SK-N-DZ (cell line): ENCODE data around the gene FN1.
A peak's percentile ranks its signal among the peaks of the same experiment; 100 is the strongest.

ENCODE experiments used
- DNase-seq: peaks from one replicate; pipeline ENCODE4 v3.0.0-alpha.2; 2015; ENCODE audit warnings: low spot score

The FN1 gene

DNA sequence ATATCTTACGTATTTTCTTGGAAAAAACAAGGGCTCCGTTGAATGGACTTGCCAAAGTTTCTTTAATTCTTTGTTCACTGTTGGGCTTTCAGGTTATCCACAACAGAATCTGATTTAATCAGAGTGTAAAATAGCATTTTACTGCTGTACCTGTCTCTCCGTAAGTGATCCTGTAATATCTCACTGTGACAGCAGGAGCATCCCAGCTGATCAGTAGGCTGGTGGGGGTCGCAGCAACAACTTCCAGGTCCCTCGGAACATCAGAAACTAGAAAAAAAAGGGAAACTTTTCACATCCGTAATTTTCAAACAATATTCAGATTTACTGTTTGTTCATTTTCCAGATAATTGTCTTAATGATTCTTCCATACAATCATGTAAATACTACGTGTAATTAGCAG is 51.2 kb downstream of the FN1 start:
- peak; percentile 12 for DNase-seq

DNA sequence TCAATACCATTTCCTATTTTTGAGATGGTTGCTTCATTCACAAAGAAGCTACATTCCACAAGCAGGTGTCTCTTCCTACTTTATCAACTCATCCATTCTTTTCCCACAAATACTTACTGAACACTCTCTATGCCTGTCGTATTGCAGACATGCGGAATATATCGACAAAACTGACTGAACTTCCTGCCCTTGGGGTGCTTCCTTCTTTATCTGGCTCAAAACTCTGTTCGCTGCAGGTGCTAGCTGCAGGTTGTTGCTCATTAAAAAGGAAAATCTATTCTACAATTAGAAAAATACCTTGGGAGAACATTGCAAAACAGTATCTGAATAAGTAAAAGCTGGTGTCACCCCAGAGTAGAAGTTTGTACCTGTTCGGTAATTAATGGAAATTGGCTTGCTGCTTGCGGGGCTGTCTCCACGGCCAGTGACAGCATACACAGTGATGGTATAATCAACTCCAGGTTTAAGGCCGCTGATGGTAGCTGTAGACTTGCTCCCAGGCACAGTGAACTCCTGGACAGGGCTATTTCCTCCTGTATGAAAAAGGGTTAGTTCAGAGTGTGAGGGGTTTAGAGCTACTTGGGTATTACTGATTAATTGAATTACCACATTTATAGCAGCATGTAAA is 52.1 kb downstream of the FN1 start:
- DNase-seq = no peak

DNA sequence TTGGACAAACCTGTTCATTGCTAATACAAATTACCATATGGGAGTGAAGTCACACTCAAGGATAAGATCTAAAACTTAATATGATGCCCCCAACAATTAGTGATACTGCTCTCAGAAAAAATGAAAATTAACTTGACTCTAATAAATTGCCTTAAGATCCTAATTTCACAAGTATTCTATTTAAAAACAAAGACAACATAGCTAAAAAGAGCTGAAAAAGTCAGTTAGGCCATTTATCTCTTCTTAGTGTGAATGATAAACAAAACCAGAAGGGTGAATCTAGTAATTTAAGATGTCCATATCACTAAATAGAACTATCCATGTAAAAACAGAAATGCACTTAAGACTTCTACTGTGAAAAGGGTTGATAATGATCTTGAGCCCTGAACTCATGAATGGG is 53.4 kb downstream of the FN1 start:
- DNase-seq = no peak

DNA sequence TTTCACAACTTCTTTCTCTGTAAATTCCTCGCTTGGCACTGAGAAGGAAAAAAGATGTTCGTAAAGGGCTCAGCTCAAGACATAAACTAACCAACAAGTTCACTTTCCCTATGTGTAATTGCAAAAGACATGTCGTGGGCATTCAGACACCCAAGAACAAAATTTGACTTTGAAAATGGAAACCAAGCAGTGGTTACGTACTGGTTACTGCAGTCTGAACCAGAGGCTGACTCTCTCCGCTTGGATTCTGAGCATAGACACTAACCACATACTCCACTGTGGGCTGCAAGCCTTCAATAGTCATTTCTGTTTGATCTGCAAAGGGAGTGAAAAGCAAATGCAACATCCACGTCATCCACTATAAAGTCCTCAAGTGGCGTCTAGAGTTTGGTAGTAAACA is 53.9 kb downstream of the FN1 start:
- no peak for DNase-seq

DNA sequence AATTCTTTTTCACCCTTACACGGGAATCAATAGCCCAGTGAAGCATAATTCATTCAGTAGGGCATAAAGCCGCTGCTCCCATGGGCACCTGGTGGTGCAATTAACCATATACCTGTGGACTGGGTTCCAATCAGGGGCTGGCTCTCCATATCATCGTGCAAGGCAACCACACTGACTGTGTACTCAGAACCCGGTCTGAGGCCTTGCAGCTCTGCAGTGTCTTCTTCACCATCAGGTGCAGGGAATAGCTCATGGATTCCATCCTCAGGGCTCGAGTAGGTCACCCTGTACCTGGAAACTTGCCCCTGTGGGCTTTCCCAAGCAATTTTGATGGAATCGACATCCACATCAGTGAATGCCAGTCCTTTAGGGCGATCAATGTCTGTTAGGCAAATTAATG is 55.2 kb downstream of the FN1 start:
- no peak for DNase-seq

DNA sequence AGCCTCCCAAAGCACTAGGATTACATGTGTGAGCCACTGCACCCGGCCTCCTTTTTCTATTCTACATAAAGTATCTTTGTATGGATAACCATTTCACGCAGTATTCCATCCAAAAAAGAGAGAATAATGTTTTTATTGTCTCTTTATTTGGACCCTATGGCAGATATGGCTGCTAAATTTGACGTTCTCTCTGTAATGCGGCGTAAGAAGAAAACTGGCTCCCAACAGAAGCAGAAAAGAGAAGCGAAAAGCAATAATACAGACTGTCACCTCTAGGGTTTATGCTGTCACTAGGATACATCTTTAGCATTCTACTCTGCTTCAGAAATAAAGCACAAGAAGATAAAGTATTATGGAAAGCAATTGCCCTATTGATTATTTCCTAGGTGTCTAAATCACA is 55.9 kb downstream of the FN1 start:
- DNase-seq = no peak

DNA sequence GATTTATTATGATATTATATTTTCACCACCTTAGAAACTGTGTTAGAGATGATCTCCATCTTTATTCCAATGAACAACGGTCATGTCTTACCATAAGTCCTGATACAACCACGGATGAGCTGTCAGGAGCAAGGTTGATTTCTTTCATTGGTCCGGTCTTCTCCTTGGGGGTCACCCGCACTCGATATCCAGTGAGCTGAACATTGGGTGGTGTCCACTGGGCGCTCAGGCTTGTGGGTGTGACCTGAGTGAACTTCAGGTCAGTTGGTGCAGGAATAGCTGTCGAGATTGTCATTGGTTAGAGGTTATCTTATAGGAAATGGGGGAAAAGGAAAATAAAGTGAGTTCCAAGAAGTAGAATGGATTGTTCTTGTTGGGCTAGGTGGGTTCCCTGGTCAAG is 56.8 kb downstream of the FN1 start:
- no peak for DNase-seq

DNA sequence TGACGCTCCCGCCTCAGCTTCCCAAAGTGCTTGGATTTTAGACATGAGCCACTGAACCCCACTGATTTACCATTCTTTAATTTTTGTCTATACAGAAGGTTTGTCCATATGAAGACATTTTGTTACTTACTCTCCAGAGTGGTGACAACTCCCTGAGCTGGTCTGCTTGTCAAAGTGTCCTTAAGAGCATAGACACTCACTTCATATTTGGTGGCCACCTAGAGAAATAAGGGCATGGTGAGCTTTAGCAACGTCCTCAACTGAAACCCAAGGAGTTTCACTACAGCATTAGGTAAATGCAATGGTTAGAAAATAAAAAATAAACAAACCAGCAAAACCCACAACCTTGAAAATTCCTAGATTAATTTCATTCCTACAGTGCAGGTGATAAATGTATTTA is 57.8 kb downstream of the FN1 start:
- no peak for DNase-seq

DNA sequence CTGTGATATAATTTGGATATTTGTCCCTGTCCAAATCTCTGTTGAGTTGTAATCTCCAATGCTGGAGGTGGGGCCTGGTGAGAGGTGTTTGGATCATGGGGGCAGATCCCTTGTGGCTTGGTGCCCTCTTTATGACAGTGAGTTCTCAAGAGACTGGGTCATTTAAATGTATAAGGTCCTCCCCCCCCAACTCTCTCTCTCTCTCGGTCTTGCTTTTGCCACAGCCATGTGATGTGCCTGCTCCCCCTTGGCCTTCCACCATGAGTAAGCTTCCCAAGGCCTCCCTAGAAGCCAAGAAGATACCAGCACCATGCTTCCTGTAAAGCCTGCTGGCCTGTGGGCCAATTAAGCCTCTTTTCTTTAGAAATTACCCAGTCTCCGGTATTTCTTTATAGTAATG is 58.6 kb downstream of the FN1 start:
- no peak for DNase-seq

DNA sequence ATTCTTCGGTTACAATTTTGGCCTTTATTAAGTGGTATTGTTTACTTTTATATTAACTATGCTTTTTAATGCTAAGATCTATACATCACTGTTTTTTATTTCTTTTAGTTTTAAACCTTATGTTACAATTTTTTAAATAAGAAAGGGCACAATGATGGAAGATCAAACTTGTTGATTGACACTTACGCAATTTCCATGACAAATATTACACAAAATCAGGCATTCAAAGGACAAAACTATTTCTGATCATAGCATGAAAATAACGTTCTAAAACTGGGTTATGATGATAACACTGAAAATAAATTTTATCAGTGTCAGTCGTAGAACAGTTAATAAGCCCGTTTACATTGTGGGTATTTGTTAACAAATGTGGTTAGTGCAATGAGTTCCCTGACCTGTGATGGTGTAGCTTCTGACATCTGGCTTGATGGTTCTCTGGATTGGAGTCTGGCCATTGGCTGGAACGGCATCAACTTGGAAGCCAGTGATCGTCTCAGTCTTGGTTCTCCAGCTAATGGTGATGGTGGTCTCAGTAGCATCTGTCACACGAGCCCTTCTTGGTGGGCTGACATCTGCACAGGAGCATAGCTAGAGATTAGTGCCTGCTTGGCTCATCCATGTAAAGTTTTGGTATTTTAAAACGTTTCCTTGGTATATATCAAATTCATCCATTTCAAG is 59.6 kb downstream of the FN1 start:
- no peak for DNase-seq

DNA sequence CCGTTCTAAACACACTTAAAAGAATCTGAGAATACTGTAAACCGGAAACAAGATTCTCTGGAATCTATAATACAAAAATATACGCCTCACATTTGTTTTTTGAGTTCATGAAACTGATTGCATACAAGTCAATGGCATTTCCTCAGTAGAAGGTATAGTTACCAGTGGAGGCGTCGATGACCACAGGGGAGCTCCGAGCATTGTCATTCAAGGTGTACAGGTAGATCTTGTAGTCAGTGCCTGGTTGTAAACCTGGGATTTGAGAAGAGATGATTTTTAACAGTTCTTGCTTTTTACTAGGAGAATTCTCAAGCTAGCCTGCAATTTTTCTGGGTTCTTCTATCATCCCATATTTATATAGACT is 60.4 kb downstream of the FN1 start:
- no peak for DNase-seq

DNA sequence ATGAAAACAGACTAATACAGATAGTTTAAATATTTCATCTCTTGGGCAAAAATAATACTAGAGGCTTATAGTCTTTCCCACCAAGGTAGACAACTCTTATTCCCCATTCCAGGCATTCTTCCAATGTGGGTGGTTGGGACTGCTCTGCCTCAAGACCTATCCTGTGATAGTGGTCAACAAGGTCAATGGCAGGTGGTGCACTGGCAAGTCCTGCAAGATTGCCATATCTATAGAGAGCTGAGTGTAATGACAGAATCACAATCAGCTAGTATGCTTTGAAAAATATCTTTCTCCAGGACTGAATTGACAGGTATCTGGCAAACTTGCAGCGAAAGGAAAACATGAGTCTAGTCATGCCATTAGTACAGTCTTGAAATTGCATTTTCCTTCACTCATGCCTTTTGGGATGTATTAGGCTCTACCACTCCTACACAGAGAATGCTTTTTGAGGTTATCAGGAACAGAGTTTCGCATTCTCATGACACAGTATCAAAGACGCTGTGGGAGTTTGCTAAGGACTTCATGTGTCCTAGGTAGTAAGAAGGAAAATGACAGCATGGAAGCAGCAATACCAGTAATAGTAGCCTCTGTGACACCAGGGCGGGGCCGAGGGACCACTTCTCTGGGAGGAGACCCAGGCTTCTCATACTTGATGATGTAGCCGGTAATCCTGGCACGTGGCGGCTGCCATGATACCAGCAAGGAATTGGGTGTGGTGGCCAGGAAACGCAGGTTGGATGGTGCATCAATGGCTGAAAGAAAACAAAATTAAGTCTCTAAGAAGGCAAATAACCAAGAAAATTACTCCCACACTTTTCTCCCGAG is 61.0 kb downstream of the FN1 start:
- no peak for DNase-seq

DNA sequence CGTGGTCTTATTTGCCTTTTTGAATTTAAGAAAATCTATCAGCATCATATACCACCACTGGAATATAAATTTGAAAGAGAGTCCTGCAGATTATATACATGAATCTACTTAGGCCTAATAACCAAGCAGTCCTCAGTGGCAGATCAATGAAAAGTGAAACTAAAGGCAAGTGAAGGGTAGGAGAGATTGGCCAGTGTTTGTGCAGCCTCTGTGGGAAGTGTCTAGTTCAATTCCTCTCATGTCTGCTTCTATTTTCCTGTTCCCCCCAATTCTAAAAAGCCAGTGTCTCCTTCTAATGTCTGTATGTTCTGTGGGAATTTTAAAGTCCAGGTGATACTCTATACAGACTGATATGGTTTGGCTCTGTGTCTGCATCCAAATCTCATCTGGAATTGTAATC is 61.9 kb downstream of the FN1 start:
- DNase-seq = no peak

DNA sequence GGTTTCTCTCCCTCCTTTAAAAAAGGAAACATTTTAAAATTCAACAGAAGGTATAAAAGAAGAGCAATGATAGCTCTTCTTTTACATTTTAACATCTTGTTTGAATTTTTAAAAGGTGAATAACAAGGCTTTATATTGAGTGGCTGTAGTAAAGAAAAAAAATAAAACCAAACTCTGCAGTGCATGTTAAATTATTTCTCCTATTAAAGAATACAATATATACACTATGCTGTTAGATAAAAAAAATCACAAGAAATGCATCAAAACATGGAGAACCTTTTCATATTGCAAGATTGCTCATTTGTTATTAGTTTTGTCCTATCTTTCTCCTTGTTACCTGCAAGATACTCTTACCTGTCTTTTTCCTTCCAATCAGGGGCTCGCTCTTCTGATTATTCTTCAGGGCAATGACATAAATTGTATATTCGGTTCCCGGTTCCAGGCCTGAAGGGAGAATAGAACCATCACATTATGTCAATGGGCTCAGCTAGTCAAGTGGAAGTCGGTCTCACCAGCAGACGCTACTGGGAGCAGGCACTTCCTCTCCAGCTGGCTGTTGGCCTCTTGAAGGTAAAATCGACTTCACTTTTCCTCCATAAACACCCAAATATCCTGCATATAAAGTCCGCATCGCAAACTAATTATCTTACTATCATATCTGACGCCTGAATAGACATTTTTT is 62.8 kb downstream of the FN1 start:
- DNase-seq = no peak

DNA sequence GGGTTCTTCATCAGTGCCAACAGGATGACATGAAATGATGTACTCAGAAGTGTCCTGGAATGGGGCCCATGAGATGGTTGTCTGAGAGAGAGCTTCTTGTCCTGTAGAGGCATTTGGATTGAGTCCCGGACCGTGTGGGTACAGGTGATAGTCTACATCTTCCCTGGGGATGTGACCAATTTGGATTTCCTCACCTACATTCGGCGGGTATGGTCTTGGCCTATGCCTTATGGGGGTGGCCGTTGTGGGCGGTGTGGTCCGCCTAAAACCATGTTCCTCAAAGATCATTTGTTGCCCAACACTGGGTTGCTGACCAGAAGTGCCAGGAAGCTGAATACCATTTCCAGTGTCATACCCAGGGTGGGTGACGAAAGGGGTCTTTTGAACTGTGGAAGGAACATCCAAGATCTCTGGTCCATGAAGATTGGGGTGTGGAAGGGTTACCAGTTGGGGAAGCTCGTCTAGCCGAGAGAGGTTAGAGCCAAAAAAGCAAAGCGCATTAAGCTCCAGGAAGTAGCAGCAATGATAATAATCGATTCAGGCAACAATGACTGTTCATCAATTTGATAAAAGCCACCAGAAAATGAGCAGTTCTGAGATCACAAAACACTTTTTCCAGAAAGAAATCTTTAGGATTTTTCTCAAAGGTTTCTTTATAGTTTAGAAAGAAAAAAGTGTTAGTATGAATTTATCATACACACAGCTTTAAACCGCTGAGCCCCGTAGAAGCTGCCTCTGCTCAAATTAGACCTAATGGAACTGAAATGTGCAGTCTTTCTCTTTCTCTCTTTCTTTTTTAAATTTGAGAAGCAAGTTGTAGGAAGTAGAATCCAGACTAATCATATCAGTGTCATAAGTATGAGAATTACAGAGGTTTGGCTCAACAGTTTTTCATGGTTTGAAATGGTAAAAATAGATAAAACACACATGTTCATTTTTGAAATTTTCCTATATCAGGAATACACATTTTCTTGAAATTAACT is 63.7 kb downstream of the FN1 start:
- no peak for DNase-seq

DNA sequence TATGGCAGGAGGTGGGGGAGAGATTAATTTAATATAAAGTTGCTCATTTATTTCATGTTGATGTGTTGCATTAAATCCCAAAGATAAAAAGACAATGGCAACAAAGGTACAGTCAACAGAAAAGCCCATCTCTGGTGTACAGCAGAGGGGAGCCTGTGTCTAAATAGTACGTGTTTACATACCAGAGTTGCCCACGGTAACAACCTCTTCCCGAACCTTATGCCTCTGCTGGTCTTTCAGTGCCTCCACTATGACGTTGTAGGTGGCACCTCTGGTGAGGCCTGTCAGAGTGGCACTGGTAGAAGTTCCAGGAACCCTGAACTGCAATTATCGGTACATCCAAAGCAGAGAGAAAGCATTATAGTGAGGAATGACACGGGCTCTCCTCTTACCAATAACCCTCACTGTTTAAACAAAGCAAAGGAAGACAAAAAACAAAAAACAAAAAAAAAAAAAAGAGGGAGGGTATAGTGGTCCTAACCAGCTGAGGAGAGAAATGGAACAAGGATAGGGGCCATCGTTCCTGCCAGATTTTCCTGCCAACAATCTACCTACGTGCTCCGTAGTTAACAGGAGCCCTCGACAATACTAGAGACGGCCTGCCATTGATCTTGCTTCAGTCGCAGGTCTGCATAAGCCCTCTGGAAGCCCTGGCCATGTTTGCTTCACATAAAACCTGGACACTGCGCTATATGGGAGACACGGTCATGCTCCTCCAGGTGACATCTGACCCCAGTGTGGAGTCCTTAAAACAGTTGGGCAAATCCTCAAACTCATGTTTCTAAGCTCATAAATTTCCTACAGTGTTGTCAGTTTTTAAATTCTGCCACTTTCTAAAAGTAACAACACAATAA is 65.5 kb downstream of the FN1 start:
- no peak for DNase-seq

DNA sequence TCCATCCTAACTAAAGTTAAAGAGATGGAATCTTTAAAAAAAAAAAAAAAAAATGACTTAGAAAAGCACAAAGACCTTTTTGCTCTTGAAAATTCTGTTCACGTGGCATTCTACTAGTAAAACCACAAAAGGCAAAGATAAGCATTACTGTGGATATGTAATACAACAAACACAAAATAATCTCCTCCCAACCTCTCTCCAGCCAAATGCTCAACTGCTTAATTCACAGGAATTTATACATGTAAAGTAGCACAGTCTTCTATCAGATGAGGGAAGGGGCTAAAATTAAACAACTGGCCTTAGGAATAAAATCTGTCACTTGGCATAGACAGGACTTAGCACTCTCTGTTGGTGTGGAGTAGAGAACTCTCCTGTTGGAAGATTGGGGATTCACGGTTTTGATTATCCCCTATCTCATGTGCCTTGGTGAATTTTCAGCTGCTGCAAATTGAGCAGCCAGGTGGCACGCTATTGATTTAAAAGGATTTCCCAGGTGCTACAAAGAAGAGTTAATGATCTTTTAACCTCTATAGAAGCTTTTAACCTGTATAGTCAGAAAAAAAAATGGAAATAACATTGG is 66.6 kb downstream of the FN1 start:
- DNase-seq = no peak

DNA sequence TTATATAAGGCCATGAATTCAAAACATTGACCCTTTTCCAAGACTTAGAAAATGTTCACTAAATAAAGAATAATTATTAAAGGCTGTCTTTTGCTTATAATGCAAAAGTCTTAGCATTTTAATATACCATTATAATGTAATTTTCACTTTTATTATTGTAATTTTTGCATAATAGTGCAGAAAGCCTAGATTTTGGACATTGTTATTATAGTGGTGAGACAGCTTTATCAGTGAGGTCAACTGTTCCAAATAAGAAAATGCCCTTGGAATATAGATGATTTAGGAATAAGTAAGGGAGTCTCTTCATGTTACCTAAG is 67.4 kb downstream of the FN1 start:
- no peak for DNase-seq

DNA sequence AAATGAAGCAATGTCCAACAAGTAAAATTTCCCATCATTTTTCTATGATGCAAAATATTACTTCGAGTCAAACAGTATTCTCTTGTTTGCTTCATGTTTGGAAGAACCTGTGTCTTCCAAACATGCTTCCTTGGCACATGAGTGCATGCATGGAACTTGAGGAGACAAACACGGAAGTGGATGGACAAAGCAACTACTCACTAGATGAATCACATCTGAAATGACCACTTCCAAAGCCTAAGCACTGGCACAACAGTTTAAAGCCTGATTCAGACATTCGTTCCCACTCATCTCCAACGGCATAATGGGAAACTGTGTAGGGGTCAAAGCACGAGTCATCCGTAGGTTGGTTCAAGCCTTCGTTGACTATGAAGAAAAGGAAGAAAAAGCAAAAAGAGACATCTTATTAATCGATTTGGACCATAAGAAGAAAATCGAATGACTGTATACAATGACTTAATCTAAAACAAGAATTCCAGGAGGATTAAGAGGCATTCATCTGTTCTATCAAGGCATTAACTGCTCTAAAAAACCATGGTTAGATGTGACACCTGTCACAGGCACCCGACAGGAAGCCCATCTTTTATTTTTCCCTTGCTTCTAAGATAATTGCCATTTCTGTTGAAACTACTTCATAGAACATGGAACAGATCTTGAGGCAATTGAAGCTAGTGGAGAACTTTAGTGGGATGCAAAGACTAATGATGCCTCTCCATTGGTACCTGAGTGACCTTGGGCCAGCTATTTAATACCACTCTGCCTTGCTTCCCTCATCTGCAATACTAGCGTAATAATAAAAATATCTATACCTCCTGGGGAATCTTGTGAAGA is 68.0 kb downstream of the FN1 start:
- no peak for DNase-seq
